A673 (cell line): ENCODE data around the gene PDHB. TPM values are rescaled to one million over a fixed set of nuclear protein-coding genes. Genes with fewer than 3 reads are reported as not detected.
"Not testable (repeated sequence)": the region's sequence is repeated elsewhere in the genome, so short reads cannot be mapped to it uniquely, and the experiment has no call there.

Experiments
- BruUV-seq: library from RNA; stranded (reverse); fragments of 400-500 nt; replicated peaks from 2 replicates; lab custom pipeline; 2021; lab: Mats Ljungman, UMichigan
- CTCF ChIA-PET: fragments of 300-600 bp; sonication (Branson Sonifier 250); formaldehyde crosslinking; loops from one replicate; lab custom pipeline; 2022; ENCODE audit warnings: antibody characterized with exemption; lab: Charles Lee
- POLR2A ChIA-PET: fragments of 300-600 bp; sonication (Branson Sonifier 250); formaldehyde crosslinking; loops from one replicate; lab custom pipeline; 2022; ENCODE audit warnings: antibody characterized with exemption; ENCODE audit not compliant: low non-redundant PET; lab: Charles Lee
- DNase-seq: peaks from one replicate; pipeline ENCODE4 v3.0.0-alpha.2; 2015; ENCODE audit warnings: low spot score
- H3K27ac ChIP-seq: fragments of 200-600 bp; sonication (generic); 2 replicates; pipeline ENCODE4 v1.5.1; 2016; ENCODE audit warnings: mixed run types, low read depth, mild to moderate bottlenecking, mixed read lengths, antibody characterized with exemption, low read length; ENCODE audit not compliant: poor library complexity, severe bottlenecking
- H3K27me3 ChIP-seq: fragments of 200-600 bp; sonication (generic); replicated peaks from 2 replicates; pipeline ENCODE4 v1.6.1; 2017; ENCODE audit warnings: mixed run types, low read depth, mild to moderate bottlenecking, mixed read lengths, antibody characterized with exemption, low read length; ENCODE audit not compliant: insufficient read depth, poor library complexity
- H3K36me3 ChIP-seq: fragments of 200-600 bp; sonication (generic); 2 replicates; pipeline ENCODE4 v1.6.1; 2016; ENCODE audit warnings: mixed run types, mild to moderate bottlenecking, mixed read lengths, antibody characterized with exemption, low read length; ENCODE audit not compliant: insufficient read depth, poor library complexity, severe bottlenecking
- H3K4me1 ChIP-seq: fragments of 200-600 bp; sonication (generic); 2 replicates; pipeline ENCODE4 v1.6.1; 2017; ENCODE audit warnings: mixed run types, mild to moderate bottlenecking, mixed read lengths, antibody characterized with exemption, low read length; ENCODE audit not compliant: insufficient read depth, poor library complexity, severe bottlenecking
- H3K4me3 ChIP-seq: fragments of 200-600 bp; sonication (generic); 2 replicates; pipeline ENCODE4 v1.5.1; 2016; ENCODE audit warnings: low read depth, mixed run types, mild to moderate bottlenecking, mixed read lengths, low read length; ENCODE audit not compliant: poor library complexity, severe bottlenecking
- H3K9me3 ChIP-seq: fragments of 200-600 bp; sonication (generic); 2 replicates; pipeline ENCODE4 v1.6.1; 2016; ENCODE audit warnings: mixed run types, low read depth, mild to moderate bottlenecking, mixed read lengths, antibody characterized with exemption, low read length; ENCODE audit not compliant: poor library complexity, severe bottlenecking
- CTCF ChIP-seq: fragments of 300-800, 200-600 bp; sonication (generic); conservative IDR thresholded peaks from 2 replicates; pipeline ENCODE4 v1.5.1; 2017; ENCODE audit warnings: low read depth, mild to moderate bottlenecking, antibody characterized with exemption, low read length, moderate library complexity, mixed read lengths
- EZH2 ChIP-seq: fragments of 200-600 bp; sonication (generic); IDR thresholded peaks from 2 replicates; pipeline ENCODE4 v1.6.1; 2017; ENCODE audit warnings: borderline replicate concordance, low read depth, mild to moderate bottlenecking, mixed read lengths, antibody characterized with exemption, low read length; ENCODE audit not compliant: poor library complexity, severe bottlenecking
- intact Hi-C: fragments of 100-400 bp; cut with micrococcal nuclease; formaldehyde crosslinking; loops from one replicate; pipeline ENCODE4 v1.10.0; 2022; ENCODE audit not compliant: unreplicated experiment
- total RNA-seq: library from RNA; stranded (reverse); gene quantifications from 2 replicates; pipeline ENCODE4 v1.2.3, GENCODE V29; 2021

The PDHB gene
- total RNA-seq, 1 experiment from 2014 or later = 56.0 TPM

- BruUV-seq = no TSS peak
- CTCF ChIA-PET = no interaction called here
- POLR2A ChIA-PET = no interaction called here
These were observed 25.5 kb upstream of the PDHB start for GRCh38 chr3:58459160-58459559.

GRCh38 chr3:58452176-58452575 is 18.5 kb upstream of the PDHB start:
- no peak for TF ChIP-seq EZH2
- no peak for TF ChIP-seq CTCF
- Histone ChIP-seq H3K4me3 (no peak overlapping the region), H3K27ac (no peak overlapping the region), H3K4me1 (no peaks in the 10 kb centered on the region), H3K9me3 (no peaks in the 10 kb centered on the region), H3K36me3 (no peaks in the 10 kb centered on the region), H3K27me3 (no peaks in the 10 kb centered on the region)
- no TSS peak for BruUV-seq
- intact Hi-C loops = no loop called here
- DNase-seq = no peak
- ChIA-PET CTCF (no interaction called here), POLR2A (no interaction called here)

More at GRCh38 chr3:58459160-58459559, 25.5 kb upstream of the PDHB start:
- Histone ChIP-seq H3K36me3 (no peaks in the 10 kb centered on the region), H3K9me3 (no peaks in the 10 kb centered on the region), H3K4me3 (no peak overlapping the region), H3K27me3 (no peaks in the 10 kb centered on the region), H3K4me1 (peaks cover 15% of the 10 kb centered on the region), H3K27ac (no peak overlapping the region)
- no peak for DNase-seq
- intact Hi-C loops = no loop called here
- TF ChIP-seq CTCF = no peak
- TF ChIP-seq EZH2 = no peak

GRCh38 chr3:58441514-58442450 is 8.2 kb upstream of the PDHB start:
- intact Hi-C loops = no loop called here
- no TSS peak for BruUV-seq
- ChIA-PET POLR2A (no interaction called here), CTCF (no interaction called here)
- no peak overlapping the region for H3K27ac ChIP-seq
- no peak overlapping the region for H3K4me3 ChIP-seq
- H3K36me3 ChIP-seq = no peaks in the 10 kb centered on the region
- no peaks in the 10 kb centered on the region for H3K4me1 ChIP-seq
- no peak for DNase-seq
- no peaks in the 10 kb centered on the region for H3K27me3 ChIP-seq
- no peaks in the 10 kb centered on the region for H3K9me3 ChIP-seq
- TF ChIP-seq EZH2 (no peak), CTCF (no peak)

- H3K9me3 ChIP-seq, BruUV-seq, H3K36me3 ChIP-seq, H3K27ac ChIP-seq, intact Hi-C loops, POLR2A ChIA-PET, H3K4me3 ChIP-seq, H3K27me3 ChIP-seq, H3K4me1 ChIP-seq, CTCF ChIA-PET, DNase-seq: not testable (repeated sequence)
These were observed 7.3 kb upstream of the PDHB start for GRCh38 chr3:58440996-58441355.

- CTCF ChIA-PET = not testable (repeated sequence)
These were observed 3.6 kb upstream of the PDHB start for GRCh38 chr3:58437276-58437675.

More at GRCh38 chr3:58437276-58437675, 3.6 kb upstream of the PDHB start:
- intact Hi-C loops, H3K36me3 ChIP-seq, H3K4me1 ChIP-seq, H3K4me3 ChIP-seq, H3K27me3 ChIP-seq, POLR2A ChIA-PET, BruUV-seq, H3K9me3 ChIP-seq, DNase-seq, H3K27ac ChIP-seq: not testable (repeated sequence)
